ENCODE results near the gene RNF19B. TPM values are rescaled to one million over a fixed set of nuclear protein-coding genes. Genes with fewer than 3 reads are reported as not detected.

The RNF19B gene
- total RNA-seq, result 10 to 100 TPM in 3 of 4 donors, 1 to 10 TPM in 1; 9.8 to 12.5 (median 11.3) TPM
- polyA plus RNA-seq, result 3.8 TPM
- long read RNA-seq, donor 1, transcript RNF19B-201 (9 exons, 2,334 nt), result major isoform, 12 of 21 reads
- long read RNA-seq, donor 1, partial matches to known transcripts, result 1 of 21 reads
- long read RNA-seq, donor 1, other reads (novel, unspliced or antisense), result 5 of 21 reads
- long read RNA-seq, donor 2, transcript RNF19B-201 (9 exons, 2,334 nt), result major isoform, 7 of 11 reads
- long read RNA-seq, donor 2, partial matches to known transcripts, result 0 of 11 reads
- long read RNA-seq, donor 2, other reads (novel, unspliced or antisense), result 3 of 11 reads
- long read RNA-seq, donor 3, partial matches to known transcripts, result 1 of 6 reads
- long read RNA-seq, donor 3, other reads (novel, unspliced or antisense), result 1 of 6 reads
- long read RNA-seq, donor 4, transcript RNF19B-201 (9 exons, 2,334 nt), result major isoform, 6 of 12 reads
- long read RNA-seq, donor 4, partial matches to known transcripts, result 0 of 12 reads
- long read RNA-seq, donor 4, other reads (novel, unspliced or antisense), result 1 of 12 reads

- peaks cover 9% of the 10 kb centered on the region for H3K4me1 ChIP-seq (ENCODE audit: control insufficient read depth, insufficient read depth, low read length)
- intact Hi-C loops (cut with DNase I), result no loop called here
- H3K27me3 ChIP-seq (ENCODE audit: control insufficient read depth, insufficient read depth), result no peaks in the 10 kb centered on the region
- no peaks in the 10 kb centered on the region for H3K9me3 ChIP-seq (ENCODE audit: control insufficient read depth, low read length)
- peak within 1 kb of the TSS; percentile 78 for H3K27ac ChIP-seq (ENCODE audit: low read length)
- under 1% methylated on average over 83 of the region's 83 CpGs for WGBS
- DNase-seq, result peak; percentile 96 to 98 (median 98)
- peak within 1 kb of the TSS; percentile 48 for H3K4me3 ChIP-seq (ENCODE audit: low read length)
- peak; percentile 98 to 99 for ATAC-seq
Measured at GRCh38 chr1:32964461-32965250, at the start of gene RNF19B. TSS of gene RNF19B (minus strand) at chr1:32964809. CDS start at chr1:32964685, 124 bp downstream.

GRCh38 chr1:33013791-33014190, 49.2 kb upstream of the RNF19B start:
- DNase-seq (no peak), ATAC-seq (no peak)
- H3K9me3 ChIP-seq (ENCODE audit: control insufficient read depth, low read length), result no peaks in the 10 kb centered on the region
- peaks cover 9% of the 10 kb centered on the region for H3K4me1 ChIP-seq (ENCODE audit: control insufficient read depth, insufficient read depth, low read length)
- intact Hi-C loops (cut with DNase I), result no loop called here
- H3K27ac ChIP-seq (ENCODE audit: low read length), result no peak overlapping the region
- H3K4me3 ChIP-seq (ENCODE audit: low read length), result no peak overlapping the region
- WGBS, result 69% methylated on average over 1 of the region's 1 CpG
- H3K27me3 ChIP-seq (ENCODE audit: control insufficient read depth, insufficient read depth), result no peaks in the 10 kb centered on the region

- ATAC-seq (no peak), DNase-seq (no peak)
- Histone ChIP-seq H3K27ac (ENCODE audit: low read length) (peak overlapping the region; percentile 42), H3K4me3 (ENCODE audit: low read length) (no peak overlapping the region), H3K4me1 (ENCODE audit: control insufficient read depth, insufficient read depth, low read length) (peaks cover 17% of the 10 kb centered on the region), H3K27me3 (ENCODE audit: control insufficient read depth, insufficient read depth) (no peaks in the 10 kb centered on the region), H3K9me3 (ENCODE audit: control insufficient read depth, low read length) (no peaks in the 10 kb centered on the region)
- intact Hi-C loops (cut with DNase I), result no loop called here
- 58% methylated on average over 3 of the region's 3 CpGs for WGBS
Measured at GRCh38 chr1:33012165-33012564, 47.6 kb upstream of the RNF19B start.

- Histone ChIP-seq H3K27ac (ENCODE audit: low read length) (peak overlapping the region; percentile 91), H3K9me3 (ENCODE audit: control insufficient read depth, low read length) (no peaks in the 10 kb centered on the region), H3K27me3 (ENCODE audit: control insufficient read depth, insufficient read depth) (no peaks in the 10 kb centered on the region), H3K4me1 (ENCODE audit: control insufficient read depth, insufficient read depth, low read length) (peaks cover 22% of the 10 kb centered on the region), H3K4me3 (ENCODE audit: low read length) (no peak overlapping the region)
- intact Hi-C loops (cut with DNase I), result no loop called here
- peak; percentile 83 to 85 for ATAC-seq
- 25% methylated on average over 5 of the region's 5 CpGs for WGBS
- DNase-seq, result peak; percentile 39 to 70 (median 54)
Measured at GRCh38 chr1:33010932-33011731, 46.5 kb upstream of the RNF19B start.

GRCh38 chr1:33009561-33009960, 45.0 kb upstream of the RNF19B start:
- Histone ChIP-seq H3K4me3 (ENCODE audit: low read length) (no peak overlapping the region), H3K27ac (ENCODE audit: low read length) (peak overlapping the region; percentile 50), H3K27me3 (ENCODE audit: control insufficient read depth, insufficient read depth) (no peaks in the 10 kb centered on the region), H3K9me3 (ENCODE audit: control insufficient read depth, low read length) (no peaks in the 10 kb centered on the region), H3K4me1 (ENCODE audit: control insufficient read depth, insufficient read depth, low read length) (peaks cover 29% of the 10 kb centered on the region)
- ATAC-seq, result peak in 1 of 2 donors; percentile 52
- WGBS, result 32% methylated on average over 1 of the region's 1 CpG
- no peak for DNase-seq
- intact Hi-C loops (cut with DNase I), result loop anchor here in 2 of 4 donors (10.0 kb wide), 1 partner anchor 75 kb away; no protein-coding TSS in a partner anchor

GRCh38 chr1:33008051-33008914, 43.7 kb upstream of the RNF19B start:
- Histone ChIP-seq H3K9me3 (ENCODE audit: control insufficient read depth, low read length) (no peaks in the 10 kb centered on the region), H3K27me3 (ENCODE audit: control insufficient read depth, insufficient read depth) (no peaks in the 10 kb centered on the region), H3K4me1 (ENCODE audit: control insufficient read depth, insufficient read depth, low read length) (peaks cover 29% of the 10 kb centered on the region), H3K4me3 (ENCODE audit: low read length) (no peak overlapping the region), H3K27ac (ENCODE audit: low read length) (peak overlapping the region; percentile 13)
- ATAC-seq (no peak), DNase-seq (no peak)
- 71% methylated on average over 13 of the region's 13 CpGs for WGBS
- intact Hi-C loops (cut with DNase I), result loop anchor here in 2 of 4 donors (10.0 kb wide), 1 partner anchor 73 kb away; no protein-coding TSS in a partner anchor

- intact Hi-C loops (cut with DNase I), result loop anchor here in 2 of 4 donors (10.0 kb wide), 1 partner anchor 73 kb away; no protein-coding TSS in a partner anchor
- WGBS, result 51% methylated on average over 6 of the region's 6 CpGs
- peaks cover 29% of the 10 kb centered on the region for H3K4me1 ChIP-seq (ENCODE audit: control insufficient read depth, insufficient read depth, low read length)
- DNase-seq (peak in 1 of 3 donors; percentile 48), ATAC-seq (peak; percentile 73 to 81)
- no peaks in the 10 kb centered on the region for H3K27me3 ChIP-seq (ENCODE audit: control insufficient read depth, insufficient read depth)
- H3K9me3 ChIP-seq (ENCODE audit: control insufficient read depth, low read length), result no peaks in the 10 kb centered on the region
- no peak overlapping the region for H3K4me3 ChIP-seq (ENCODE audit: low read length)
- H3K27ac ChIP-seq (ENCODE audit: low read length), result peak overlapping the region; percentile 25
Measured at GRCh38 chr1:33007190-33008050, 42.8 kb upstream of the RNF19B start.

- Histone ChIP-seq H3K4me1 (ENCODE audit: control insufficient read depth, insufficient read depth, low read length) (peaks cover 25% of the 10 kb centered on the region), H3K27me3 (ENCODE audit: control insufficient read depth, insufficient read depth) (no peaks in the 10 kb centered on the region), H3K27ac (ENCODE audit: low read length) (no peak overlapping the region), H3K9me3 (ENCODE audit: control insufficient read depth, low read length) (no peaks in the 10 kb centered on the region), H3K4me3 (ENCODE audit: low read length) (no peak overlapping the region)
- DNase-seq (no peak), ATAC-seq (peak in 1 of 2 donors; percentile 14)
- intact Hi-C loops (cut with DNase I), result loop anchor here in 2 of 4 donors (10.0 kb wide), 1 partner anchor 71 kb away; no protein-coding TSS in a partner anchor
- 64% methylated on average over 9 of the region's 9 CpGs for WGBS
Measured at GRCh38 chr1:33005838-33006421, 41.3 kb upstream of the RNF19B start.

All from right cardiac atrium (tissue), 5 donors.